A549 treated with CpdA at 1 μM for 4 hours (cell line): ENCODE measurements around the gene FBN2. TPM values are rescaled to one million over a fixed set of nuclear protein-coding genes. Genes with fewer than 3 reads are reported as not detected.

Experiments used
- total RNA-seq: library from RNA; stranded (reverse); fragments of 200-300 nt; extraction: Qiagen RNA extraction; gene quantifications from 5 replicates; pipeline ENCODE4 v1.2.3, GENCODE V29; 2022; ENCODE audit warnings: low read depth

FBN2 gene
- 12.7 to 18.5 TPM (median 17.3 TPM) in 5 replicates for total RNA-seq

GRCh38 chr5:128538000-128538249 lies at the start of gene FBN2:
FBN2 (minus strand) TSS chr5:128538245; CDS start chr5:128537603, 642 bp downstream.

